GM23248 (cell line): Measurements from ENCODE around the gene FGF21.

Source experiments
- EZH2 ChIP-seq: fragments of 200-600 bp; sonication (generic); IDR thresholded peaks from 2 replicates; pipeline ENCODE4 v1.6.1; 2018; ENCODE audit warnings: antibody characterized with exemption, mild to moderate bottlenecking; ENCODE audit not compliant: insufficient read depth, poor library complexity, severe bottlenecking
- EZH2phosphoT487 ChIP-seq: fragments of 200-600 bp; sonication (generic); IDR thresholded peaks from 2 replicates; pipeline ENCODE4 v1.6.1; 2018; ENCODE audit warnings: antibody characterized with exemption, moderate library complexity, mild to moderate bottlenecking, low read depth; ENCODE audit not compliant: insufficient read depth

GRCh38 chr19:48708471-48708870 lies 46.9 kb upstream of the FGF21 start:
- TF ChIP-seq EZH2 (no peak), EZH2phosphoT487 (no peak)
